Right ventricle myocardium superior (tissue), 1 donor: ENCODE data around the gene DDX10. TPM values are rescaled to one million over a fixed set of nuclear protein-coding genes. Genes with fewer than 3 reads are reported as not detected.
"Not testable (repeated sequence)": the region's sequence is repeated elsewhere in the genome, so short reads cannot be mapped to it uniquely, and the experiment has no call there.

Experiments
- ATAC-seq: fragments of 200-7000 bp; cut with Tn5 transposase; one replicate; pipeline ENCODE4 v1.9.1; 2020; ENCODE audit warnings: mild to moderate bottlenecking; ENCODE audit not compliant: poor library complexity
- DNase-seq: peaks from one replicate; pipeline ENCODE4 v3.0.0-alpha.2; 2020
- intact Hi-C: fragments of 100-400 bp; cut with DNase I; formaldehyde crosslinking; loops from one replicate; pipeline ENCODE4 v1.11.2; 2022
- total RNA-seq: library from RNA; stranded (reverse); fragmentation: NEBNext Ultra II Directional; extraction: Animal tissue kit (Norgen Biotek cat#: 25700); gene quantifications from one replicate; pipeline ENCODE4 v1.2.1, GENCODE V29; 2021
- donor health status: DM: no; HTN: yes; CAD: no; lungs with severe emphysema.

Gene DDX10
- total RNA-seq, 1 donor from 2014 or later: 10.2 TPM

GRCh38 chr11:108790501-108791299 lies 125.8 kb downstream of the DDX10 start:
- DNase-seq: no peak
- intact Hi-C loops: no loop called here
- ATAC-seq: no peak

DNA sequence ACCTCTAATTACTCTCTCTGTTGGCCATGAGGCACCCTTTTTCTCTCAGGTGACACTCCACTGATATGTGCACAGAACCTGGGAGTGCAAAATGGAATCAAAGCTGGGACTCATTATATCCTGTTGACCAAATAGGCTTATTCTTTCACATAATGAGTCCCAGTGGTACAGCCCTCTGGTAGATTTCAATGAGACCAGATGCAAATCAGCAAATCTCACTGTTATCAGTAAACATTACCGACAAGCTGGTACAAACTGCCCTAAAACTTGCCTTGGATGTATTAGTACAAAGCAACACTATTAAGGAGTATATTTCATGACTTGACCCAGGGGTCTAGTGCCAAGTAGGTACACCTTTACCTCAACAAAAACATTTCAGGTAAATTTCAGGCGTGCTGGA lies 128.3 kb downstream of the DDX10 start:
- intact Hi-C loops: no loop called here
- no peak for DNase-seq
- ATAC-seq: no peak

- DNase-seq (no peak), ATAC-seq (peak; percentile 38)
- intact Hi-C loops: no loop called here
Observed at GRCh38 chr11:108793611-108794010, 128.7 kb downstream of the DDX10 start.

- no peak for DNase-seq
- no peak for ATAC-seq
- intact Hi-C loops: no loop called here
Observed at GRCh38 chr11:108796551-108796950, 131.7 kb downstream of the DDX10 start.

- intact Hi-C loops: no loop called here
- ATAC-seq (no peak), DNase-seq (no peak)
Observed at GRCh38 chr11:108797578-108798100, 132.8 kb downstream of the DDX10 start.

DNA sequence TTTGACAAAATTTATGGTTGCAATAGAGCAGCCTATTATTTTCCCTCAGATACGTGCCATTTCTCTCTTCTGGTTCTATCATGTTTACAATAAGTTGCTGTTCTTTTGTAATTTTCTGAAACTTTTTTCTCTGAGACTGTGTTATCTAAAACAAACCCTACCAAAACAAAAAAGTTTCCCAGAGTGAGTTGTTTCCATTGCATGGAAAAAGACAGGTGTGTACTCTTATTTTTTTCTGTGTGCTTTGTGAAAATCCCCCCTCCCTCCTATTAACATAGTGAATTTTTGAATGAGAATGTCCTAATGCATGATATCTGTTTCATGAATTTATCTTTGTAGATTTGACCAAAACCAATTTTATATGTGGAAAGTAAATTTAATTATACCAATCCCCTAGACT lies 137.6 kb downstream of the DDX10 start:
- no peak for ATAC-seq
- DNase-seq: no peak
- intact Hi-C loops: no loop called here

GRCh38 chr11:108803776-108804175 lies 138.9 kb downstream of the DDX10 start:
- intact Hi-C loops: no loop called here
- ATAC-seq (no peak), DNase-seq (no peak)

DNA sequence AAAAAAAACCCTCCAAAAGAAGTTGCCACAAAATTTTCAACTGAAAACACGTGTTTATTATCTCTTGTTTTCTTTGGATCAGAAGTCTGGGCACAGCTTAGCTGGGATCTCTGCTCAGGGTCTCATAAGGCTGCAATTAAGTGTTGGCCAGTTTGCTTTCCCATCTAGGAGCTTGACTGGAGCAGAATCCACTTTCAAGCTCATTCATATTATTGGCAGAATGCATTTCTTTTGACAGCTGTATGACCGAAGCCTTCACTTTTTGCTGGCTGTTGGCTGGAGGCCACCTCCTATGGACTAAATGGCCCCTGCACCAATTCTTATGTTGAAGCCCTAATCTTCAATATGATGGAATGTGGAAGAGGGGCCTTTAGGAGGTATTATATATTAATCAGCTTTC lies 139.6 kb downstream of the DDX10 start:
- ATAC-seq: peak; percentile 31
- no peak for DNase-seq
- intact Hi-C loops: no loop called here

GRCh38 chr11:108805030-108805429 lies 140.2 kb downstream of the DDX10 start:
- intact Hi-C loops: no loop called here
- ATAC-seq: no peak
- no peak for DNase-seq

DNA sequence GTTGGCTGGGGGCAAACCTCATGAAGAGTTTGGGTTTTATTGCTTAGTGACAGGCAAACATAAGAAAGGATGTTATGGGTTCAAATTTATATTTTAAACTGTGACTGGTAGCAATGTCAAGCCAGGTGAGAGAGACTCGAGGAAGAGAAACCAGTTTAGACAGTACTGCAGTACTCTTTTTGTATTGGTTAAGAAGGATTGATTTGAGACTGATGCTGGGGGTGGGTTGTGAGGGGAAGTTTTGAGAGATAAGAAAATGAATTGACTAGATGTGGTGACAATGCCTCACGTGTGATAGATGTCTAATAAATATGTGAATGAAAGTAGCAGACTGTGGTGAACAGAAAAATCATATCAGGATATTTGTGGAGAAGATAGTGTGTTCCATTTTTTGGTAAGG lies 142.4 kb downstream of the DDX10 start:
- ATAC-seq: no peak
- intact Hi-C loops: no loop called here

DNA sequence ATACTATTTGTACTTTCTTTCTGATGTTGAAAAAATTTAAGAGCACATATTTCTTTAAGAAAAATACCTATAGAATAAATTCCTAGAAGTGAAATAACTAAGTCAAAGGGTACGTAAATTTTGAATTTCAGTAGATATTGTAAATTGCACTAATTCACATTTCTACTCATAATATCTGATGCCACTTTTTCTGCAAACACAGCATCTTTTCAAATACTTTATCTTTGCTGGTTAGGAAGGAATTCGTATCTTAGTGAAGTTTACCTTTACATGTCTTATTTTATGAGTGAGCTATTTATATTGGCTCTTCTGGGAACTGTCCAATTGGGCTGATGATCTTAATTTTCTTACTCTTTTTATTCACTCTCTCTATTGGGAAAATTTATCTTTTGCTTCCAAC lies 148.2 kb downstream of the DDX10 start:
- ATAC-seq: no peak
- DNase-seq: no peak
- intact Hi-C loops: no loop called here

More for the DNA sequence above, 142.4 kb downstream of the DDX10 start:
- DNase-seq: no peak

DNA sequence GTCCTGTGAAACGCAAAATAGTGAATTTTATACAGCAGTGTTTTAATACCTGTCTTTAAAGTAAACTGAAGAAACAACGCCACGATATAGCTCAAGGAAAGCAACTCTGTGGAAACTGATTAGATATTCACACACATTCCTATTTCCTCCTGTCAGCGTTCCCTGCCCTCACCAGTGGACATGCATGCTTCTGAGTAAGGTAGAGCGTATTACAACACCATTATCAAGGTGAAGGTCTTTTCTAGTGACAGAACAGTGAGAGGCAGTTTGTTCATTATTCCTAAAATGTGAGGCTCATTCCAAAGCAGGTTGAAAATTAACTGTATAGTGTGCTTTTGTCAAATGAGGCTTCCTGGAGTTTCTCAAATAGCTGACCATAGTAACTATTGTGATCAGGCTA lies 153.1 kb downstream of the DDX10 start:
- ATAC-seq: no peak
- no peak for DNase-seq
- intact Hi-C loops: no loop called here

GRCh38 chr11:108818971-108819370 lies 154.1 kb downstream of the DDX10 start:
- intact Hi-C loops: no loop called here
- DNase-seq (no peak), ATAC-seq (no peak)

DNA sequence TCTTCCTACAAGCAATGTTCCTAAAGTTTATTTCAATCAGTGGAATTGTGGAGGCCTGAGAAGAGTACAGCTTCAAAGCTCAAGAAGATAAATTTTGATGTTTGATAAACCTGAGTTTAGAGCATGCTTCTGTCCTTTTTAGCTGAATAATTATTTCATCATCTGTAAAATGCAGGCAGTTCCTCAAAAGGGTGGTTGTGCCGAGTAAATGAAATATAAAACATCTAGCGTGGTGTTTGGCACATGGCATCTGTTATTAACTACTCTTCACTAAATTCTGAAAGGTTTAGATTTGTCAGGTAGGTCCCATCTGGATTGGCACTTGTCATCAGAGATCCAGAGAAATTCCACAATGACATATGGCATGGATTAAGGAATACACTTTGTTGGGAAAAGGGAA lies 155.1 kb downstream of the DDX10 start:
- ATAC-seq (no peak), DNase-seq (no peak)
- intact Hi-C loops: no loop called here

DNA sequence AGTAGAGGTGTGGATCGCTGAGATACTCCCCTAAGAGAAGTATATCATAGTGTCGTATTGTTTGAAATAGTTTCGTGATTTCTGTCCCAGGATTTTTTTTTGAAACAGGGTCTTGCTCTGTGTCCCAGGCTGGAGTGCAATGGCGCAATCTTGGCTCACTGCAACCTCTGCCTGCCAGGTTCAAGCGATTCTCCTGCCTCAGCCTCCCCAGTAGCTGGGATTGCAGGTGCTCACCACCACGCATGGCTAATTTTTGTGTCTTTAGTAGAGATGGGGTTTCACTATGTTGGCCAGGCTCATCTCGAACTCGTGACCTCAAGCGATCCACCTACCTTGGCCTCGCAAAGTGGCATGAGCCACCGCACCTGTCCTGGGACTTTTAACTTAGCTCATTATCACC lies 159.1 kb downstream of the DDX10 start:
- ATAC-seq, intact Hi-C loops, DNase-seq: not testable (repeated sequence)

DNA sequence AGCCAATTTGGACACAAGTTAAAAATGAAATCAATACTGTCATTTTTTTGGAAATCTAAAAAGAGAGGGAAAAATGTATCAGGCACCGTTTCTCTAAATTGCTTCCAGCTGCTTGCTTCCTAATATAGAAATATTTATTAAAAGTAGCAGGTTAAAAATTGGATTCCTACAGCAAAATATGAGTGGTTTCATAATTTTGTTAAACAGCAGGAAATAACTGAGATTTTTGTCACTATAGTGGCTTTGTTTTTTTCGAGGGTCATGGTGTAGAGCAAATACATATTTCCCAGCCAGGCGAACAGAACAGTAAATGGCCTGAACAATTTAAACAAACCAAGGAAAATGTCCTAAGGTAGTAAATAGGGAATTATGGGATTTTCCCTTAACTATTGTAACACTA lies 159.7 kb downstream of the DDX10 start:
- no peak for ATAC-seq
- no peak for DNase-seq
- intact Hi-C loops: no loop called here

- ATAC-seq (no peak), DNase-seq (no peak)
- intact Hi-C loops: no loop called here
Observed at GRCh38 chr11:108825381-108825780, 160.5 kb downstream of the DDX10 start.

DNA sequence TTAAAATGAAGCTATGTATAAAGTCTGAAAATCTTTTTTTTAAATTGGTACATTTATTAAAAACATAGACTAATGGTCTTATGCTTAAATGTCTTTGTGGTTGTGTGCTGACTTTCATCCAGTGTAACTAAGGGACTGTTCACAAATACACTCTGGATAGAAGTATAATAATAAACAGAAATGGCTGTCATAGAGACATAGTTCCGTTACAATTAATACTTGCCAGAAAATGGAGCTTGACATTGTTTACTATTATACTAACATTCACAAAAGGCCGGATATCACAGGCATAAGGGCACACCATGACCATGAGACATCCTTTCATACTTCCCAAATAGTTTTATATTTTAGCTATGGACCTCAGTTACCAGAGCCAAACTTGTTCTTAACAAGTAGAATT lies 161.3 kb downstream of the DDX10 start:
- ATAC-seq (no peak), DNase-seq (no peak)
- intact Hi-C loops: no loop called here

- intact Hi-C loops: no loop called here
Observed at GRCh38 chr11:108835624-108836023, 170.8 kb downstream of the DDX10 start.

DNA sequence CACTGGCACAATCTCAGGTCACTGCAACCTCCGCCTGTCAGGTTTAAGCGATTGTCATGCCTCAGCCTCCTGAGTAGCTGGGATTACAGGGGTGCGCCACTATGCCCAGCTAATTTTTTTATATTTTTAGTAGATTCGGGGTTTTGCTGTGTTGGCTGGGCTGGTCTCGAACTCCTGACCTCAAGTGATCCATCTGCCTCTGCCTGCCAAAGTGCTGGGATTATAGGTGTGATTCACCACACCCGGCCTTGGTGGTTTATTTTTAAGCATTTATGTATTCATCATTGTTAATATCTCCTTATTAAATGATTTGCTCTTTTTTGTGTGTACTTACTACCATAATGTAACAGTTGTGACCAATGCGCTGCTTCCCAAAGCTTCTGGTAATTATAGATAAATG lies 171.7 kb downstream of the DDX10 start:
- no peak for ATAC-seq
- intact Hi-C loops: no loop called here
- DNase-seq: no peak

More at GRCh38 chr11:108835624-108836023, 170.8 kb downstream of the DDX10 start:
- ATAC-seq: no peak
- no peak for DNase-seq
